Ovary (tissue), 10 donors: ENCODE results near the gene PIK3R4. TPM values are rescaled to one million over a fixed set of nuclear protein-coding genes. Genes with fewer than 3 reads are reported as not detected.

Experiments used
- DNase-seq, 5 donors: peaks; one replicate each; pipeline ENCODE4 v3.0.0-alpha.2; 2019 to 2020
- H3K27ac ChIP-seq, 2 donors: fragments of 200-600 bp; one replicate each; pipeline versions ENCODE4 v1.5.1 to v1.8.0; 2019 to 2022
- H3K27me3 ChIP-seq: fragments of 200-600 bp; one replicate; pipeline ENCODE4 v1.8.0; 2022
- H3K36me3 ChIP-seq: fragments of 200-600 bp; sonication (generic); one replicate; pipeline ENCODE4 v1.5.1; 2019
- H3K4me1 ChIP-seq: one replicate; pipeline ENCODE4 v1.8.1; 2013; ENCODE audit warnings: mild to moderate bottlenecking, moderate library complexity; ENCODE audit not compliant: insufficient read depth
- H3K4me3 ChIP-seq: fragments of 200-600 bp; sonication (generic); one replicate; pipeline ENCODE4 v1.5.1; 2017
- H3K9me3 ChIP-seq, 2 donors: fragments of 200-600 bp in 1 of 2; sonication (generic) in 1 of 2; one replicate each; pipeline versions ENCODE4 v1.5.1 to v1.8.1; 2013 to 2019; ENCODE audit warnings: mild to moderate bottlenecking in 1 of 2, moderate library complexity in 1 of 2
- CTCF ChIP-seq, 3 donors: fragments of 450-650 bp in 2 of 3; fragments of 200-600 bp in 1 of 3; IDR thresholded peaks; one replicate each; pipeline versions ENCODE4 v1.5.1 to v1.8.0; 2016 to 2022; ENCODE audit warnings: antibody characterized with exemption in 3 of 3, mild to moderate bottlenecking in 1 of 3
- EP300 ChIP-seq: sonication (generic); formaldehyde crosslinking; IDR thresholded peaks from one replicate; pipeline ENCODE4 v1.6.1; 2017; ENCODE audit warnings: antibody characterized with exemption
- POLR2A ChIP-seq: fragments of 450-650 bp; IDR thresholded peaks from one replicate; pipeline ENCODE4 v1.6.1; 2017; ENCODE audit warnings: antibody characterized with exemption, mild to moderate bottlenecking, moderate library complexity
- WGBS, 3 donors: extraction: QIAGEN DNeasy Blood & Tissue Kit in 1 of 3; methylation state at CpG; one replicate each; pipeline versions ENCODE4 v1.1.5 to v1.1.7; 2013 to 2017; 5-methylcytosine and 5-hydroxymethylcytosine counted together
- intact Hi-C, 4 donors: fragments of 100-400 bp; cut with DNase I; formaldehyde crosslinking; loops; one replicate each; pipeline versions ENCODE4 v1.11.0 to v1.15.1; 2022 to 2023
- long read RNA-seq, 3 donors: library from polyadenylated mRNA in 2 of 3; unstranded in 2 of 3; transcript quantifications; one replicate each; pipeline ENCODE4 v2.0.0 and lab custom pipeline, GENCODE V29; 2021 to 2026
- polyA plus RNA-seq, 2 donors: library from polyadenylated mRNA; stranded (reverse); fragments of 200-250 nt in 1 of 2; fragments of 350-450 nt in 1 of 2; fragmentation: Illumina TruSeq in 1 of 2; extraction: RNeasy Lipid Tissue Mini Kit (QIAGEN cat#74804) in 1 of 2; gene quantifications; one replicate each; pipeline ENCODE4 v1.2.3, GENCODE V29; 2013 to 2014
- total RNA-seq, 7 donors: library from RNA; depleted of rRNA in 2 of 7; stranded (reverse); fragments of >200 nt in 2 of 7; fragmentation: NEBNext Ultra II Directional in 3 of 7; extraction: Animal tissue kit (Norgen Biotek cat#: 25700) in 3 of 7; gene quantifications; one replicate each; pipeline versions ENCODE4 v1.1.0 to v1.2.4, GENCODE V29; 2016 to 2023
- donor health status: DM: no; HTN: no; CAD: no; lungs with moderate emphysema.
- donor health status: DM: no; HTN: no; CAD: no.
- donor health status: Bipolar disorder and iron deficiency.
- donor health status: DM: yes; HTN: yes; CAD: no.
- donor health status: DM: no; HTN: no; CAD: no.
- donor health status: DM: yes; HTN: yes; CAD: no.

Gene PIK3R4
- 10 to 100 TPM; 22.1 to 43.8 (median 29.7) TPM for total RNA-seq
- polyA plus RNA-seq, result 10 to 100 TPM; 27.6 to 31.2 TPM
- long read RNA-seq, donor 1, partial matches to known transcripts, result 13 of 16 reads
- long read RNA-seq, donor 1, other reads (novel, unspliced or antisense), result 3 of 16 reads
- long read RNA-seq, donor 2, full-length matches to known transcripts, result 2 of 18 reads
- long read RNA-seq, donor 2, partial matches to known transcripts, result 16 of 18 reads
- long read RNA-seq, donor 2, other reads (novel, unspliced or antisense), result 0 of 18 reads
- long read RNA-seq, donor 3, full-length matches to known transcripts, result 16 of 24 reads
- long read RNA-seq, donor 3, partial matches to known transcripts, result 8 of 24 reads
- long read RNA-seq, donor 3, other reads (novel, unspliced or antisense), result 0 of 24 reads

- Histone ChIP-seq H3K9me3 (no peaks in the 10 kb centered on the region), H3K27me3 (no peaks in the 10 kb centered on the region), H3K36me3 (no peaks in the 10 kb centered on the region), H3K27ac (peak within 1 kb of the TSS; percentile 61 to 76), H3K4me1 (peaks cover 13% of the 10 kb centered on the region), H3K4me3 (peak within 1 kb of the TSS; percentile 94)
- peak; percentile 44 for TF ChIP-seq EP300
- no peak for TF ChIP-seq CTCF (IDR thresholded peaks at IDR 0.05)
- TF ChIP-seq POLR2A, result peak; percentile 69
- DNase-seq, result peak; percentile 91 to 95 (median 92)
- WGBS, 3 donors, result 0 to 1% (median 0%) methylated on average over 43 of the region's 43 CpGs
- intact Hi-C loops, result loop anchor here in 1 of 4 donors (10.0 kb wide), 1 partner anchor 148 kb away; the partner anchor contains the start of gene ATP2C1
Measured at GRCh38 chr3:130746246-130747039, at the start of gene PIK3R4. Gene PIK3R4, minus strand, starts transcription at chr3:130746829. Its CDS starts 1,611 bp downstream, at chr3:130745218.

- 43 to 49% (median 48%) methylated on average over 1 of the region's 1 CpG for WGBS, 3 donors
- Histone ChIP-seq H3K36me3 (no peaks in the 10 kb centered on the region), H3K27me3 (no peaks in the 10 kb centered on the region), H3K9me3 (no peaks in the 10 kb centered on the region), H3K4me1 (no peaks in the 10 kb centered on the region), H3K4me3 (no peak overlapping the region), H3K27ac (no peak overlapping the region)
- intact Hi-C loops, result no loop called here
- TF ChIP-seq POLR2A (no peak), CTCF (IDR thresholded peaks at IDR 0.05) (no peak), EP300 (no peak)
- no peak for DNase-seq
Measured at GRCh38 chr3:130795396-130795795, 48.8 kb upstream of the PIK3R4 start.

- TF ChIP-seq CTCF (IDR thresholded peaks at IDR 0.05), result no peak
- no peak for TF ChIP-seq POLR2A
- TF ChIP-seq EP300, result no peak
- DNase-seq, result no peak
- WGBS, 3 donors, result 42 to 51% (median 49%) methylated on average over 2 of the region's 2 CpGs
Measured at GRCh38 chr3:130792246-130792645, 45.6 kb upstream of the PIK3R4 start.

GRCh38 chr3:130789782-130790322, 43.2 kb upstream of the PIK3R4 start:
- no peak overlapping the region for H3K4me3 ChIP-seq
- H3K27ac ChIP-seq, result no peak overlapping the region
- H3K27me3 ChIP-seq, result no peaks in the 10 kb centered on the region
- H3K9me3 ChIP-seq, result no peaks in the 10 kb centered on the region
- no peaks in the 10 kb centered on the region for H3K4me1 ChIP-seq
- H3K36me3 ChIP-seq, result no peaks in the 10 kb centered on the region
- DNase-seq, result no peak
- WGBS, 3 donors, result 47 to 58% (median 51%) methylated on average over 5 of the region's 5 CpGs
- TF ChIP-seq EP300 (no peak), CTCF (IDR thresholded peaks at IDR 0.05) (no peak)
- intact Hi-C loops, result no loop called here

More at GRCh38 chr3:130792246-130792645, 45.6 kb upstream of the PIK3R4 start:
- Histone ChIP-seq H3K9me3 (no peaks in the 10 kb centered on the region), H3K4me1 (no peaks in the 10 kb centered on the region), H3K27ac (no peak overlapping the region), H3K4me3 (no peak overlapping the region), H3K36me3 (no peaks in the 10 kb centered on the region), H3K27me3 (no peaks in the 10 kb centered on the region)
- intact Hi-C loops, result no loop called here
